Stimulated activated CD8-positive, alpha-beta memory T cell treated with anti-CD3 and anti-CD28 coated beads, Interleukin-4, amount 100 ng/mL, for 48 hours (primary cell): ENCODE results near the gene USP4.

Experiments
- DNase-seq: peaks from one replicate; pipeline ENCODE4 v3.0.0-alpha.2; 2020

The USP4 gene

DNA sequence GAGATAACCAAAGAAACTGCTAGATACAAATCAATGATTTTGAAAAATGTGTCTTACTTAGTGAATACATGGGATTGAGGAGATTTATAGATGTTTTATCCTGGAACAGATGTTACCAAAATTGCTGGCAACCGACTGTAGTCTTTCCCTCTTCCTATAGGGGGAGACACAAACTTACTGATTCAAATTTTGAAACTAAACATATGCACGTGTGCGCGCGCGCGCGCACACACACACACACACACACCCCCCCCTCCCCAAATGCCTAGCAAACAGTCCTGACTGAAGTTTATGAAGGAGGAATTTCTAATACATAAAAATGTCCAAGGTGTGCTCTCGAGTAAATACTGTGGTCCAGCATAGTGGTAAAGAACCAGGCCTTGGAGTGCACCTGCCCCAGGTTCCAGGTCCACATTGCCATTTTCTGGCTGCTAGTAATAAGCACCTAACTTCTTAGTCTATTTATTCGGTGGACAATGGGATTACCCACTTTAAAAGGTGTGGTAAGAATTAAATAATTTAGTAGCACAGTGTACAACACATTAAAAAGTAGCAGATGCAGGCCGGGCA is 44.3 kb downstream of the USP4 start:
- peak; percentile 36 for DNase-seq

DNA sequence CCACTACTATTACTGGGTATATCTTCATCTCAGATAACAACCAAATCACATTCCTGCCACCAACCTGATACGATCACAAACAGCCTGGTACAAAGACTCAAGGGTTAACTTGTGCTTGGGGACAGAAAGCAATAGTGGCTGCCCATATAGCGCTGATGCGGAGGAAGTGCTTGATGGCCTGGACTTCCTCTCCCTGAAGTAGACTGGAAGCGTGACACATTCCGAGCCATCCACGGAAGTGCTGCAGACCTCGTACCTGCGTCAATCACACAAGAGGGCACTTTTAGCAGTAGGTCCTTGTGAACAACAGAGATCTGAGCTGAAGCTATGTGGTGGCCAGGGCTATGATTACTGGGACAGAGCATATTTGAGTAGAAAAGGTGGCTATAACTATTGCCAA is 45.5 kb downstream of the USP4 start:
- no peak for DNase-seq

DNA sequence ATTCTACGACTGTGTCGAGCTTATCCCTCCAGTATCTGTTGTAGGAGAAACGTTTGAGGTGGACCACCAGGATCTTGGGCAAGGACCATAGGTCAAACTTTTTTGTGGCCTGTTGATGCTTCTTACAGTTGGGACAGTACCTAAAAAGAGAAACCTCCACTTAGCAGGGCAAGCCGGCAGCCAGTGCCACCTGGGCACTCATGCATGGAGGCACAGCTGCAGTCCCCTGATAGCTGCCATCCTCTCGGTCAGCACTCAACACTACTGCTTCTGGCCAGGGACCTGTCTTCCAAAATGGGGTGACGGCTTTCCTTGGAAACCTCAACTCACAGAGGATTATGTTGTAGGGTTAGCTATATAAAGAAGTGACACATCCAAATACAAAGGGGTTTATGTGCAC is 55.9 kb downstream of the USP4 start:
- DNase-seq: no peak

DNA sequence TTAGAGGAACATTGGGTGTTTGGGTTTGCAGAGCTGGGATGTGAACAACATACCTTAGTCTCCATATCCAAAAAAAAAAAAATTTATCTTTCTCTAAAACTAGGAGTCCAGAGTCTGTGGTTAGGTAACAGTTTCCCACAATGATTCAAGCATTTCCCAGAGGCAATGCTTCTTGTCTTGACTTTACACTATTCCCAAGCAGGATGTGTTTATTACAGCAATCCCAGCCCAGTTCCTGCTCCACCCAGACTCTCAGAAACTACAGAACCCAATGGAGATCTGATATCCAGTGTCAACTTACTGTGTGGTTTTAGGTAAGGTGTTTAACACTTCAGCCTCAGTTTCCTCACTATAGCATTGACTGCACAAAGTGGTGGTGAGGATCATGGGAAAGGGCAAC is 60.5 kb downstream of the USP4 start:
- no peak for DNase-seq

DNA sequence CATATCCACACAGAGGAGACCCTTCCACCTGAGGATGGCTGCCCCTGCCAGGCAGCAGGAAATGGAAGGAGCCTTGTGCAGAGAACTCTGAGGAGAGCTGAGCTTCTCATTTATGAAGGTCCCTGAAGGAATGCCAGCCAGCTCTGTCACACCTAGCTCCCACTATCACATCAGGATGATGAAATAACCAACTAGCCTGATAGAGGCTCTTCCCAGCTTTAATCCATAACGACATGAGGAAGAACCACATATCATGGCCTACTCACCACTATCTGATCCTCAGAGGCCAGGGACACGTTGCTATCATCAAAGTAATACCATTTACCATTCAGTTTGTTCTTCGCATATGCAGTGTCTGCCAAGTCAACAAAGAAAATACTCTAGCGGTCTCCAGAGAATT is 61.3 kb downstream of the USP4 start:
- DNase-seq: no peak

DNA sequence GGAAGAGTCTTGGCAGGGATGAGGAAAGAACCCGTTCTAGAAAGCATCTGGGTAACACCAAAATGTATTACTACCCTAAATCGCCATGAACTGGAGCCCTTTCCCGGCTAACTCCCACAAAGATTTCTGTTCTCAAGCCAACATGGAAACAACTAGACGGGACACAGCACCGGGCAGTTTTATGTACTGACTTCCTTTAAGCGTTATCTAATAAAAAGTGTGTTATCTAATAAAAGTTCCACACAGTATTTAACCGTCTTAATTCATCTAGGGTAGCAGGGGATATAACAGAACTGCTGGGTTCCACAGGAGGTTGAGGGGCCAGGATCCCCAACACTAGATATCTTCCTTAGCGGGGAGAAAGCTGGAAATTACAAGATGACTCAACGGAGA is 62.5 kb downstream of the USP4 start:
- DNase-seq: no peak

DNA sequence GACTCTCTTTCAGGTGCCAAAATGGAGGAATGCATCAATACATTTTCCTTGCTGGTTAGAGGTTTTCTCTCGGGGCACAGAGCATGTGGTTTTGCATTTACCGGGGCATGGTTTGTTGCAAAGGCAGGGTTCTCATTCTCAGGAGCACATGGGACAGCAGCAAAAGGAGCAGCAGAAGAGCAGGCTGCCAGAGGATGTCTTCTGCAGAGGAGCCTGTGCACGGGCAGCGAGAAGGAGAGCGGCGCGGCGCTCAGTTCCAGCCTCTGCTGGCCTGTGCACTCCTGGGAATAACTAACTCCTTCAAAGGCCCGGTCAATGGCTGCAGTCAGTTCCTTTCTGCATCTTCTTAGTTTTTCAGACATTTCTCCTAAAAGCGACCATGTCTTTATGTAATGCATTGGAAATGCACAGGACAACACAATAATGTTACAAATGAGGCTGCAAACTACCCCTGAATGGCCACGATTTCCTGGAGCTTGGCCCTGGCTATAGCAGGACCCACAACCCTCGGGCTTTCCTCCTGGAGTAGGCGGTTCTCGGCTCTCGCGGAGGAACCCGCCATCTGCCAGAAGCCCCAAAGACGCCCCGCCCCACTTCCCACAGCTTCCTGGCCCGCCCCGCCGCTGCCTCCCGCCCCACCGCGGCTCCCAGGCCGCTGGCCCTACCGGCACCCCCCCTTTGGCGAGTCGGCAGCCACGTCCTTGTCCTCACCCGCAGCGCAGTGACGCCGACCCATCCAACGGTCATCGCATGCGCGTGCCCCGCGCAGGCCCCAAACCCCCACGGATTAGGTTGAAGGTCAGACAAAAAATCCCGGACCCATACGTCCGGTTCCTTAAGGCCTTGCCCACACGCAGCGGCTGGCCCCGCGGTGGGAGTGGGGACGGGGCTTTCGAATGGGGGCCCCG is 63.1 kb downstream of the USP4 start, which contains the start of gene C3orf62:
Gene C3orf62, minus strand, starts transcription at position 758 of the 908 bp plus-strand sequence. Its CDS starts 360 bp downstream, at position 398.
- DNase-seq: peak; percentile 89

DNA sequence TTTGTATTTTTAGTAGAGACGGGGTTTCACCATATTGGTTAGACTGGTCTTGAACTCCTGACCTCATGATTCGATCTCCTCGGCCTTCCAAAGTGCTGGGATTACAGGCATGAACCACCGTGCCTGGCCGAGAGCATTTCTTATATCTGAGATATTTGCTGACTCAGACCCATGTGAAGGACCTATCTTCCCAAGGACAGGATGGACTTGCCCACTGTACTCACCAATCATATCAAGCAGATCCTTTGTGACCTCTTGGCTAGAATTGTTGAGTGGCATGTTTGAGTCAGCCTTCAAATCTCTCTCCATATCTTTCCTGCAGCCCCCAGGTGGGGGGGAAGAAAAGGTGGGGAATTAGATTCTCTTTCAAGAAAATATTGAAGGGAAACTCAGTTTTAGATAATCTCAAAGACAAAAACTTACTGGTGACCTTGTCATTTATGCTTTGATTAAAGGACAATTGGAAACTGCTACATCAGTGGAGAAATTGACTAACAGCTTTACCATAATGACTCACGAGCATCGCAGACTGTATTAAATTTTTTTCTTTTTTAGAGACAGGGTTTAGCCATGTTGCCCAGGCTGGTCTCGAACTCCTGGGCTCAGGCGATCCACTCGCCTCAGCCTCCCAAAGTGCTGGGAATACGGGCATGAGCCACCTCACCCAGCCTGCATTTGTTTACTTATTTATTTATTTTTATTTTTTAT is 65.9 kb downstream of the USP4 start:
- DNase-seq: no peak

DNA sequence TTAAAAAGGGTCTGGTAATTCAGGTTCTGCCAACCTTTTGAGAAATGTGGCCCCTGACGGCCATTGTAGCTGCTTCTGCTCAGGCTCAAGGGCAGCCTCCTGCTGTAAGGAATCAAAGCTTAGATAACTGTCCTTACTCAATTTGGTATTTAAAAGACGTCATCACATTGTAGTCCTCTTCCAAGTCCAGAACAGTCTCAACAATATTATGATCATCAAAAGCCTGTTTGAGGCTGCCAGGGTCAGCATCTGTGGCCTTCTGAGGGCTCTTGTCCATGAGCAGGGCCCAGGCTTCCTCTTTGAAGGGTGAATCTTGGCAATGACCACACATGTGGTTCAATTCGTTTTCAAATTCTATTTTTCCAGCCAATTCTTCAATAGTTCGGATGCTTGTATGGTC is 68.8 kb downstream of the USP4 start:
- DNase-seq: no peak

DNA sequence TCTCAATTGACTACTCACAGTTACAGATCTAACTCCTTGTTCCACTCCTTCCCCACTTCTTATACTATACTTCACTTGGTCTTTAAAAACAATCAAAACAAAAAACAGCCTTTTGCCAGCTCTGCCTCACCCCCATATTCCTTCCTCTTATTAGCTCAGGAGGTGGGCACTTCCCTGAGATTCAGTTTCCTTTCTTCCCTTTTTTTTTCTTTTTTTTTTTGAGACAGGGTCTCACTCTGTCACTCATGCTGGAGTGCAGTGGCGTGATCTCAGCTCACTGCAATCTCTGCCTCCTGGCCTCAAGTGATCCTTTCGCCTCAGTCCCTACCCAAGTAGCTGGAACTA is 69.7 kb downstream of the USP4 start:
- DNase-seq: no peak

DNA sequence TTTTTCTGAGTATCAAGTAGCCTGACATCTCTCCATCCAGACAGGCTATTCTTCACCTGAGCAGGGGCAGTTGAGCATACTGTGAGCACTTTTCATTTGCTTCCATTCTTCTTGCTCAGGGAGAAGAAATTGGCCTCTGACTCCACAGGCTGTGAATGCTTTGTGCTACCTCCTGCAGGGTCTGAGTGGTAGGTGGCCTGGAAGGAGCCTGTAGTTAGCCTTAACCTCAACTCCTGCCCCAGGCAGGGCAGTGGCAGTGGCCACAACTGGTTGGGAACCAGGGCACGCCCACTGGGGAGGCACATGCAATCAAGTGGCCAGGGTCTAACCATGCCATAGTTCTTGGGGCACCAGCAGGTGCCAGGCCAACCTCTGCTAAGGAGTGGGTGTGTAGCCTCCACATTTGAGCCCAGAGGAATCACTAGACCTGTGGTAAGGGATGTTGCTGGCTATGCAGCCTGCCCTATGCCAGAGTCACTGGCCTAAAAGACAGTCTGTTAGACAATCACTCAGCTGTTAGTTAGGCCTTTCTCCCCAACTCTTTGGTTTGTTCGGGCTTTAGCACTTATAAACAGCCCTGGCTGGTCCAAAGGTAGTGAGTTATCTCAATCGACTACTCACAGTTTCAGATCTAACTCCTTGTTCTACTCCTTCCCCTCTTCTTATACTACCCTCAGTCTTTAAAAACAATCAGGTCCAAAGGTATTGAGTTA is 70.3 kb downstream of the USP4 start:
- no peak for DNase-seq

DNA sequence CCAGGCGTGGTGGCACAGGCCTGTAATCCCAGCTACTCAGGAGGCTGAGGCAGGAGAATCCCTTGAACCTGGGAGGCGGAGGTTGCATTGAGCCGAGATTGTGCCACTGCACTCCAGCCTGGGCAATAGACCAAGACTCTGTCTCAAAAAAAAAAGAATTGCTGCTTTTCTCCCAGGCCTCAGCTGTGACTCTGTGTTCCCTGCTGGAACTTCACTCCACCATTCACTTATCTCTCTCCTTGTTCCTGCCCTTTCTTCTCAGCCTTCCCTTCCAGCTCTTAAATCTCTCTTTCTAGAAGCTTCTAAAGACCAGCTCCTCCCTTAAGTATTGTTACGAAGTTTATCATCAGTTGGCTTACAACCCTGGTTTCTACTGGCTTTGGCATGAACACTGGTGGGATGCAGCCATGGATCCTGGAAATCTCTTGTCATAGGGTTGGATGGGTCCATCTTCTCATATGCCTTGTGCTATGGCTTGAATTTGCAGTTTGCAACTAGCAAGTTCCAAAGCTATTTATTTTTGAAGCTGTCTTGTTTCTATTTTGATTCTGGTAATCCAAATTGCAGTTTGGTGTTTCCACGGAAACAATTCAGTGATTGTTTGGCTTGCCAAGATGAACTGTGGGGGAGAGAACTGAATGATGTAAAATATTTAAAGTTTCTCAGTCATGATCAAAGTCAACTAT is 73.3 kb downstream of the USP4 start:
- DNase-seq: no peak

DNA sequence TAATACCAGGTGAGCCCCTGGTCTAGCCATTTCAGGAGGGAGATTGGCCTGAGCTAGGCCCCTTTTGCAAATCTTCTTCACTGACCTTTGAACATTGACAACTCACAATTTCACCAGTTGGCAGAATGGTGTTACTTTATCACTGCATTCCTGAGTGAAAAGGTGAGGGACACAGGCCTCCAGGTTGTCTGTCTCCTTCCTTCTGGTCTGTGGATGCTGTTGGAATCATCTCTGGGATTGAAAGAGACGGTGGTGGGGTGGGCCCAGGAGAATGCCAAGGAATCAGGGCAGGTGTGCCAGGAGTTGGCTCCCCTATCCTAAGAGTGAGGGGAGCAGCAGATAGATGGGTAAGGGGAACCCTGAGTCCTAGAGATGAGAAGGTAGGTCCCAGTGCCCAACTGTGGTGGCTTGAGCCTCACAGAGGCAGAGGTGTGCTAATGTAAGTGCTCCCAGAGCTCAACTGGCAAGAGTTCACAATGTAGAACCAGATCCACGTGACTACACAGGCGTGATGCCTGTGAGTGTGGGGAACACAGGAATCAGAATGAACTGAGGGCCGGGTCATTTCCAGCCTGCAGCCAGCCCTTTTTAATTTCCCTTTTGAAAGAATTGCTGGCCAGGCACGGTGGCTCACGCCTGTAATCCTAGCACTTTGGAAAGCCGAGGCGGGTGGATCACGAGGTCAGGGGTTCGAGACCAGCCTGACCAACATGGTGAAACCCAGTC is 74.0 kb downstream of the USP4 start:
- no peak for DNase-seq

DNA sequence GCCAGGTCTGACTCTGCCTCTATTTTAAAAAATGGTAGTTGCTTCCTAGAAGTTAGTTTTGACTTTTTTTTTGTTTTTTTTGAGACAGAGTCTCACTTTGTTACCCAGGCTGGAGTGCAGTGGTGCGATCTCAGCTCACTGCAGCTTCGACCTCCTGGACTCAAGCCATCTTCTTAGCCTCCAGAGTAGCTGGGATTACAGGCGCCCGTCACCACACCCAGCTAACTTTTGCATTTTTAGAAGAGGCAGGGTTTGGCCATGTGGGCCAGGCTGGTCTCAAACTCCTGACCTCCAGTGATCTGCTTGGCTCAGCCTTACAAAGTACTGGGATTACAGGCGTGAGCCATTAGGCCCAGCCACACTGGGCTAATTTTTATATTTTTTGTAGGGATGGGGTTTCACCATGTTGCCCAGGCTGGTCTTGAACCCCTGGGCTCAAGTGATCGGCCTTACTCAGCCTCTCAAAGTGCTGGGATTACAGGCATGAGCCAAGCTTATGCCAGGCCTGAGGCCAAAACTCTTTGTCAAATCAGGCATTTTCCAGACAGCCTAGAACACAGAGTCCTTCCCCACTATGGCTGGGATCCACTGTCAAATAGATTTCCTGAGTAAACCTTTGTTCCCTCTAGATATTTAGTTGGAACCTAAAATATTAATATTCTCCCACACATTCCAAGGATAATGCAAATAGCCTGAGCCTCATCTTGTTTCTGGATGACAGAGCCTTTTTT is 76.5 kb downstream of the USP4 start:
- no peak for DNase-seq

DNA sequence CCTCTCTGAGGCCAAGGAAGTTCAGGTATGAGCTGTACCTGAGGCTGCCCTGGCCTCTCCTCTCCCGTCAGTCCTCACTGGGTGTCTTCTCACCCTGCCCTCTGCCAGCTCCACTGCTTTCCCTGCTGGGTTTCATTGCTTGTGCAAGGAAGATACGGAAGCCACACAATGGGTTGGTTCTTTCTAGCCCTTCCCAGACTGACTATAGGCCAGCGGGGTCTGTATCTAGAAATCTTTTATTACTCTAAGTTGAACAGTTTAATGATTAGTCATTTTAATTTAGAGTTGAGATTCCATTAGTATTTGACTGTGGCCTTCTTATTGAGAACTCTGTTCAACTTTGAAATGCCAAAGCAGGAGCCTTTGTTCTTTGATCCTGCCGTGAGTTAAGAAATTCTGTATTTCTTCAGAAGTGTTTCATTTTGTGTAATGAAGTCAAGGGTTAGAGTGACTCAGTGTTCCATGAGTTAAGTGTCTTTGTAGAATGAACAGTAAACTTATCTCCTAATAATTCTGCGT is 79.0 kb downstream of the USP4 start:
- peak; percentile 34 for DNase-seq

DNA sequence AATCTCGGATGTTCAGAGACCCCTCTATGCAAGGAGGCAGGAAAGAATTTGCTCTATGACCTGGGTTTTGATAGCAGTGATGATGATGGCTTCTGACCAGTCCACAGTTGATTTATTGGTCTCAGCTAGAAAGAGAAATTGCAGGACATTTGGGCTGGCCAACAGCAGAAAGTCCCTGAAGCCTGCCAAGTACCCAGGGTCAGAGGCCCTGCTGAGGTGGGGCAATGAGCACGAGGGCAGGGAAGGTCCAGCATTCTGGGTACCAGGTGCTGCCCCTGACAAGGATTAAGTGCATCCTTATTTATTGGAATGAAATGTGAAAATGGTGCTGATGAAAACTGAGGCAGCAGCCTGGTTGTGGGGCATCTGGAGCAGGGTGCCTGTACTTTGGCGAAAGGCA is 82.7 kb downstream of the USP4 start:
- DNase-seq: no peak

DNA sequence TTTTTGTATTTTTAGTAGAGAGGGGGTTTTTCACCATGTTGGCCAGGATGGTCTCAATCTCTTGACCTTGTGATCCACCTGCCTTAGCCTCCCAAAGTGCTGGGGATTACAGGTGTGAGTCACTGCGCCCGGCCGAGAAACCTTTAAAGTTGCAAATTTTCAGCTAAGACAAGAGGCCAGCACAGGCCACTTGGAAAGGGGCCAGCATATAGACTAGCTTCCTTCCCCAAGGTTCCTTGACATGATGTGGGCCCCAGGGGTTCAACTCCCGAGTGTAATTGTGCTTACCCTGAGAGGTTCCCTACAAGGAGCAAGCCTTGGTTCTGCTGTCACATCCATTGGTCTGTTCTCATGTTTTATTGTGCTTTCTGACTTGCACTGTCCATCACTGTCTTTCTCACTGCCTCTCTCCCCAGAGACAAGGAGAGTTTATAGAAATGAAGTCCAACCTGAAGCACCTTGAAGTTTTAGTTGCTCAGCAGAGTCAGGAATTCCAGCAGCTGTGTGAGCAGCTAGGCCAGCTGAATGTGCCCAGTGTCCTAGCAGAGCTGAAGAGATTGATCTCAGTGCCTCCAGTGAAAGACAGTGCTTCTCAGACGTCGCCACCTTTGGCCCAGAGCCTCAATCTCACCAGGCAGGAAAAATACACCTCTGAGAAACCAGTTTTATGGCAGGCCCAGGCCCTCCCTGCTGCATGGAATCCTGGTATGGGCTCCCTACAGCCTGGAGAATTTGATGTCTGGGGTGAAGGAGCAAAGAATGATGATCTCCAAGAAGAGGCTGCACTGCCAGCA is 83.9 kb downstream of the USP4 start:
- DNase-seq: no peak

DNA sequence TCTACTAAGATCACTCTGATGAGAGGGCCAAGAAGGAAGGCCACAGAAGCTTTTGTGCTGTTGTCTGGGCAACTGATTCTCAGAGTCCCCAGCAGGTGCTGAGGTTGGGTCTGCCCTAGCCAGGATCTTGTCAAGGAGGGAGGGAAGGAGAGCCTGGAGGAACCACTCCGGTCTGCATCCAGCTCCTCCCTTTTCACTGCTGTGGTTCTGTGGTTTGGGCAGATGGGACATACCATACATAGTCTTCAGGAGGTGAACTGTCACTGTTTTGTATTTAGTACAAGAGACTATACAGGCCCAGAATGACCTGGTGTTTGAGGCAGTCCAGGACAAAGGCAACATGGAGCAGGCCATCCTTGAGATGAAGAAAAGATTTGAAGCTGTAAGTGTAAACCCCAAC is 84.7 kb downstream of the USP4 start:
- no peak for DNase-seq

DNA sequence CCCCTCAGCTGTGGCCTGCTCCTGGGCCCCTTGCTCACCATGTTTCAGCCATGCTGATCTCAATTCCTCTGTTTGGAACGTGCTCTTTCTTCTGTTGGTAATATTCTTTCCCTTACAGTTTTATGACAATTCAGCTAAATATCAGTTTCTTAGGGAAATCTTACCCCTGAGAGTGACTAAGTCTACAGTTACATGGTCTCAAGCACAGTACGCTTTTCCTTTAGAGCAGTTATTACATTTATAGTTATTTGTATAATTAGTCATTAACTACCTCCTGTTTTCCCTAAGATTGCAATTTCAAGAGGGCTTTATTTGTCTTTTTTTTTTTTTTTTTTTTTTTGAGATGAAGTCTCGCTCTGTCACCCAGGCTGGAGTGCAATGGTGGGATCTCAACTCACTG is 86.3 kb downstream of the USP4 start:
- no peak for DNase-seq

DNA sequence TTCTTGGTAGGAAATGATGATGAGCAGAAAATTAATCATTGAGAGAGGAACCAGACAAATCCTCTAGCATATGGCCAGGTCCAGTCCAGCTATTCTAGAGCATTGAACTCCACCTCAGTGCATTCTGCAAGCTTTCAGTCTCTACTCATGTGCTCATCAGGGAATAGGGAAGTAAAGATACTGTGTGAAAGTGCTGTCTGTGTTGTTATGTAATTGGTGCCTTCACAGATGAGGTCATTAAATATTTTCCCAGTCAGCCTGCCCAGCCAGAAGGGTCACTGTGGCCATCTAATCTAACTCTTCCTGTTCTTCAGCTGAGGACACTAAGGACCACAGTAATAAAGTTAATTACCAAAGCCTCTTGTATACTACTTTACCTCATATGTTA is 91.0 kb downstream of the USP4 start:
- DNase-seq: no peak
